ENCODE measurements around the gene PPARD.

- TF ChIP-seq SUZ12 (IDR thresholded peaks at IDR 0.05) (no peak), FOXM1 (IDR thresholded peaks at IDR 0.05; ENCODE audit: borderline replicate concordance) (no peak), ZNF384 (IDR thresholded peaks at IDR 0.05) (no peak), TARDBP (IDR thresholded peaks at IDR 0.05) (no peak), FOXK2 (IDR thresholded peaks at IDR 0.05) (no peak), BHLHE40 (IDR thresholded peaks at IDR 0.05; ENCODE audit: borderline replicate concordance) (no peak), FOXA1 (IDR thresholded peaks at IDR 0.05) (no peak), CTBP1 (IDR thresholded peaks at IDR 0.05; ENCODE audit: borderline replicate concordance) (no peak)
Observed at GRCh38 chr6:35473075-35473849, 130.9 kb downstream of the PPARD start.
